H1 (cell line): ENCODE results near the gene RNFT2. TPM values are rescaled to one million over a fixed set of nuclear protein-coding genes. Genes with fewer than 3 reads are reported as not detected.

ENCODE experiments used
- ASH2L ChIP-seq: fragments of 200-600, 300-600 bp; sonication (generic); IDR thresholded peaks from one replicate; pipeline ENCODE4 v1.7.1; 2017; ENCODE audit warnings: low read length
- CEBPB ChIP-seq: IDR thresholded peaks from 2 replicates; pipeline ENCODE4 v1.6.1; 2012; ENCODE audit warnings: low read depth, low read length
- POLR2AphosphoS5 ChIP-seq: IDR thresholded peaks from 2 replicates; pipeline ENCODE4 v1.6.1; 2011; ENCODE audit warnings: low read depth, low read length
- polyA plus RNA-seq, 7 experiments: library from polyadenylated mRNA; depleted of rRNA in 3 of 7; stranded (reverse) in 5 of 7; unstranded in 2 of 7; fragments of >200 nt in 5 of 7; fragments of 200-250 nt in 2 of 7; gene quantifications; 1 replicate in 5 of 7; 2 replicates in 1 of 7; 4 replicates in 1 of 7; pipeline versions ENCODE4 v1.2.1 to v1.2.3, GENCODE V29; 2011 to 2013; ENCODE audit warnings: missing spikeins in 2 of 7, mixed read lengths in 2 of 7
- total RNA-seq: library from RNA; stranded (reverse); fragmentation: NEBNext Ultra II Directional; extraction: Animal tissue kit (Norgen Biotek cat#: 25700); gene quantifications from 2 replicates; pipeline ENCODE4 v1.2.1, GENCODE V29; 2021

Gene RNFT2
- total and polyA plus RNA-seq, 2 of the 8 experiments (the other 6 are each of a cell fraction or from before 2014, with no cell fraction given): 14.2 to 33.1 TPM

GRCh38 chr12:116719731-116720528 is 18.2 kb upstream of the RNFT2 start (continued):
- TF ChIP-seq POLR2AphosphoS5: no peak
- TF ChIP-seq CEBPB: no peak
- TF ChIP-seq ASH2L: no peak
